Panc1 (cell line): ENCODE results near the gene CPNE6. TPM values are rescaled to one million over a fixed set of nuclear protein-coding genes. Genes with fewer than 3 reads are reported as not detected.

Source experiments
- ATAC-seq: fragments of 200-7000 bp; cut with Tn5 transposase; 2 replicates; pipeline ENCODE4 v1.9.1; 2020; ENCODE audit warnings: mild to moderate bottlenecking, moderate library complexity
- BruUV-seq: library from RNA; stranded (reverse); fragments of 400-500 nt; replicated peaks from 2 replicates; lab custom pipeline; 2021; lab: Mats Ljungman, UMichigan
- CTCF ChIA-PET: fragments of 300-600 bp; sonication (Branson Sonifier 250); formaldehyde crosslinking; loops from one replicate; lab custom pipeline; 2022; ENCODE audit warnings: antibody characterized with exemption; lab: Charles Lee
- POLR2A ChIA-PET: fragments of 300-600 bp; sonication (Branson Sonifier 250); formaldehyde crosslinking; loops from one replicate; lab custom pipeline; 2022; ENCODE audit warnings: antibody characterized with exemption; lab: Charles Lee
- DNase-seq: peaks from one replicate; pipeline ENCODE4 v3.0.0-alpha.2; 2010; ENCODE audit warnings: low read depth, low spot score
- H3K27ac ChIP-seq: 2 replicates; pipeline ENCODE4 v1.5.1; 2011; ENCODE audit warnings: mild to moderate bottlenecking, low read length, inconsistent platforms
- H3K27me3 ChIP-seq: fragments of 200-500 bp; sonication (Bioruptor generic); 2 replicates; pipeline ENCODE4 v1.6.0; 2014; ENCODE audit warnings: low read length, inconsistent platforms; ENCODE audit not compliant: control insufficient read depth, insufficient read depth
- H3K36me3 ChIP-seq: fragments of 200-500 bp; sonication (Bioruptor generic); 2 replicates; pipeline ENCODE4 v1.5.1; 2014; ENCODE audit warnings: inconsistent platforms, mild to moderate bottlenecking, low read length, moderate library complexity; ENCODE audit not compliant: control insufficient read depth, insufficient read depth
- H3K4me1 ChIP-seq: 2 replicates; pipeline ENCODE4 v1.5.1; 2011; ENCODE audit warnings: inconsistent platforms, mild to moderate bottlenecking, low read length, moderate library complexity; ENCODE audit not compliant: control insufficient read depth, insufficient read depth
- H3K4me3 ChIP-seq, 2 experiments: 2 replicates each; pipeline ENCODE4 v1.5.1; 2011 to 2012; ENCODE audit warnings: low read depth in 2 of 2, low read length in 2 of 2, mild to moderate bottlenecking in 2 of 2, inconsistent platforms in 1 of 2, moderate library complexity in 1 of 2
- H3K9me3 ChIP-seq: fragments of 200-500 bp; sonication (Bioruptor generic); 2 replicates; pipeline ENCODE4 v1.5.1; 2014; ENCODE audit warnings: low read depth, mild to moderate bottlenecking, inconsistent platforms, low read length, moderate library complexity; ENCODE audit not compliant: control insufficient read depth, insufficient read depth
- CTCF ChIP-seq: fragments of 450-650 bp; IDR thresholded peaks from 2 replicates; pipeline ENCODE4 v1.5.1; 2017; ENCODE audit warnings: mild to moderate bottlenecking
- POLR2AphosphoS5 ChIP-seq: IDR thresholded peaks from 2 replicates; pipeline ENCODE4 v1.6.1; 2012; ENCODE audit warnings: mild to moderate bottlenecking, low read depth, low read length, moderate library complexity
- REST ChIP-seq, 2 experiments: IDR thresholded peaks; 2 replicates each; pipeline ENCODE4 v1.6.1; 2011 to 2012; ENCODE audit warnings: low read depth in 2 of 2, control low read depth in 1 of 2, low read length in 1 of 2, mild to moderate bottlenecking in 1 of 2, moderate library complexity in 1 of 2; ENCODE audit not compliant: insufficient read depth in 1 of 2
- SIN3A ChIP-seq: IDR thresholded peaks from 2 replicates; pipeline ENCODE4 v1.6.1; 2012; ENCODE audit warnings: low read depth, mild to moderate bottlenecking, low read length, moderate library complexity, borderline replicate concordance; ENCODE audit not compliant: insufficient read depth
- TCF7L2 ChIP-seq: IDR thresholded peaks from 2 replicates; pipeline ENCODE4 v1.6.1; 2011; ENCODE audit warnings: mild to moderate bottlenecking, low read depth, low read length, inconsistent platforms
- in situ Hi-C: cut with HindIII; loops from 2 replicates; pipeline ENCODE4 v1.10.0; 2016; ENCODE audit warnings: low sequenced_read_pairs, low pct_unique_long_range_greater_than_20kb
- intact Hi-C: fragments of 100-400 bp; cut with micrococcal nuclease; formaldehyde crosslinking; loops from one replicate; pipeline ENCODE4 v1.10.0; 2022; ENCODE audit not compliant: unreplicated experiment
- total RNA-seq: library from RNA; stranded (reverse); gene quantifications from one replicate; pipeline ENCODE4 v1.2.1, GENCODE V29; 2021; ENCODE audit not compliant: unreplicated experiment

CPNE6 gene
- total RNA-seq, 1 experiment from 2014 or later: not detected

- BruUV-seq: no TSS peak
- Histone ChIP-seq H3K27ac (no peak overlapping the region), H3K36me3 (no peaks in the 10 kb centered on the region; the same call in 1 of the 2 replicates), H3K27me3 (no peaks in the 10 kb centered on the region), H3K4me3 (no peak overlapping the region), H3K9me3 (no peaks in the 10 kb centered on the region), H3K4me1 (peaks cover 9% of the 10 kb centered on the region; the same call in 1 of the 2 replicates)
- POLR2A ChIA-PET: no interaction called here
- ATAC-seq (no peak), DNase-seq (no peak)
- intact Hi-C loops: no loop called here
- TF ChIP-seq REST (IDR thresholded peaks at IDR 0.05; ENCODE audit: insufficient read depth in 1 of 2, low read depth in 2 of 2, low read length in 1 of 2): no peak
- in situ Hi-C loops: no loop called here
- CTCF ChIA-PET: no interaction called here
These were observed 13.1 kb downstream of the CPNE6 start for GRCh38 chr14:24084440-24084839.

GRCh38 chr14:24085215-24085614 lies 13.9 kb downstream of the CPNE6 start:
- no peaks in the 10 kb centered on the region for H3K9me3 ChIP-seq
- intact Hi-C loops: no loop called here
- no peak overlapping the region for H3K4me3 ChIP-seq
- no peaks in the 10 kb centered on the region; the same call in 1 of the 2 replicates for H3K36me3 ChIP-seq
- BruUV-seq: no TSS peak
- no peaks in the 10 kb centered on the region for H3K27me3 ChIP-seq
- ChIA-PET CTCF (no interaction called here), POLR2A (no interaction called here)
- DNase-seq (no peak), ATAC-seq (no peak)
- no peak for TF ChIP-seq POLR2AphosphoS5
- no peak for TF ChIP-seq CTCF
- no peak for TF ChIP-seq TCF7L2
- TF ChIP-seq REST (IDR thresholded peaks at IDR 0.05; ENCODE audit: insufficient read depth in 1 of 2, low read depth in 2 of 2, low read length in 1 of 2): no peak
- no peak for TF ChIP-seq SIN3A
- in situ Hi-C loops: no loop called here
- H3K27ac ChIP-seq: no peak overlapping the region
- H3K4me1 ChIP-seq: peaks cover 6% of the 10 kb centered on the region; the same call in 1 of the 2 replicates
